ENCODE results near the gene C16orf87.

DNA sequence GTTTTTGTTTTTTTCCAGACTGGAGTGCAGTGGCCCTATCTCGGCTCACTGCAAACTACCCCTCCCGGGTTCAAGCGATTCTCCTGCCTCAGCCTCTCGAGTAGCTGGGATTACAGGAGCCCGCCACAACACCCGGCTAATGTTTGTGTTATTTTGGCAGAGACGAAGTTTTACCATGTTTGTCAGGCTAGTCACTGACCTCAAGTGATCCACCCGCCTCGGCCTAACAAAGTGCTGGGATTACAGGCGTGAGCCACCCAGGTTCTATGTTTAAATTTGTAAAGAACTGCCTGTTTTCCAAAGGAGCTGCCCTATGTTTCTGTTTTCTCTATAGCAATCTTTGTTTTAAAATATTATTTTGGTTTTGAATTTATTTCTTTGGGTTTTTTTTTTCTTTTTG, 13.8 kb upstream of the C16orf87 start:
- TF ChIP-seq, protein P1, sequence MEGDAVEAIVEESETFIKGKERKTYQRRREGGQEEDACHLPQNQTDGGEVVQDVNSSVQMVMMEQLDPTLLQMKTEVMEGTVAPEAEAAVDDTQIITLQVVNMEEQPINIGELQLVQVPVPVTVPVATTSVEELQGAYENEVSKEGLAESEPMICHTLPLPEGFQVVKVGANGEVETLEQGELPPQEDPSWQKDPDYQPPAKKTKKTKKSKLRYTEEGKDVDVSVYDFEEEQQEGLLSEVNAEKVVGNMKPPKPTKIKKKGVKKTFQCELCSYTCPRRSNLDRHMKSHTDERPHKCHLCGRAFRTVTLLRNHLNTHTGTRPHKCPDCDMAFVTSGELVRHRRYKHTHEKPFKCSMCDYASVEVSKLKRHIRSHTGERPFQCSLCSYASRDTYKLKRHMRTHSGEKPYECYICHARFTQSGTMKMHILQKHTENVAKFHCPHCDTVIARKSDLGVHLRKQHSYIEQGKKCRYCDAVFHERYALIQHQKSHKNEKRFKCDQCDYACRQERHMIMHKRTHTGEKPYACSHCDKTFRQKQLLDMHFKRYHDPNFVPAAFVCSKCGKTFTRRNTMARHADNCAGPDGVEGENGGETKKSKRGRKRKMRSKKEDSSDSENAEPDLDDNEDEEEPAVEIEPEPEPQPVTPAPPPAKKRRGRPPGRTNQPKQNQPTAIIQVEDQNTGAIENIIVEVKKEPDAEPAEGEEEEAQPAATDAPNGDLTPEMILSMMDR (IDR thresholded peaks at IDR 0.05; ENCODE audit: insufficient read depth, low read depth, low read length), result no peak
- TF ChIP-seq EZH2 (IDR thresholded peaks at IDR 0.05; ENCODE audit: insufficient read depth, low read length), result no peak

Measured in astrocyte (in vitro differentiated cells and primary cell).